Measurements from ENCODE around the gene KCTD5. TPM values are rescaled to one million over a fixed set of nuclear protein-coding genes. Genes with fewer than 3 reads are reported as not detected.

Gene KCTD5
- total RNA-seq, 4 donors from 2014 or later, result 4.6 to 21.6 (median 12.7) TPM

DNA sequence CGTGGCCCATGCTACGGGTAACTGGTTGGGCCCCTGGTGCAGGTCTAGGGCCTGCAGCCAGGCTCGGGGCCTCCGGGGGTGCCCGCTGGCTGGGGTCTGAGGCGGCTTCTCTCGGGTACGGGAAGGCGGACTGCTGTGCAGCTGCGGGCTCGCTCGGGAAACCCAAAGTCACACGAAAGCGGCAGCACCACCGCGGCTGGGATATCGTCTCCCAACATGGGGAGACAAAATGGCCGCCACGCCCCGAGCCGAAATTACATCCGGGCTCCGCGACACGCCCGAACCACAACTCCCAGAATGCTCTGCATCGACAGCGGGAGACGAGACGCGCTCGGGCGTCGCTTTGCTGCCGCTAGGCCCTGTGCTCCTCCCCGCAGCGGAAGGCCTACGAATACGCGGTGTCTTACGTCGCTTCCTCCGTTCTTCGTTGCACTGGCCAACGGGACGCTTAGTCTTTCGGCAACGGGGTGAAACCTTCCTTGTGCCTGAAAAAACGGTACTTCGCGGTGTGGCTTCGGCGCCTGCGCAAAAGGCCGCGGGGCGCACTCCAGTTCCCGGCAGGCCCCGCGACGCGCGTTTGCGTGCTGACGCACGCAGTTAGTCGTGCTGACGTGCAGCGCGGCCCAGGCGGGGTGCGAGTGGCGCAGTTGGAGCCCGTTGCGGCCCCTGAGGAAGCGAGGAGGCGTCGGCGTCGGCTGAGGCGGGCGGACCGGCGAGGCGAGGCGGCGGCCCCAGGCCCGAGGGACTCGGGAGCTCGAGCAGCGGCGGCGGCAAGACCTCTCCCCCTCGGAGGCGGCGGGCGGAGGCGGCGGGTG is 69.9 kb downstream of the KCTD5 start, which contains the start of gene SRRM2:
Gene SRRM2 (plus strand): TSS at position 604 of the 815 bp plus-strand sequence. CDS start 3,727 bp downstream, outside the sequence.
- no peaks in the 10 kb centered on the region for H3K27me3 ChIP-seq
- H3K9me3 ChIP-seq, result no peaks in the 10 kb centered on the region
- intact Hi-C loops (cut with DNase I; ENCODE audit: low total_unique reads), result no loop called here
- peak within 1 kb of the TSS; percentile 99 to 100 for H3K27ac ChIP-seq
- H3K4me1 ChIP-seq, result peaks cover 16 to 17% of the 10 kb centered on the region in 2 donors
- H3K36me3 ChIP-seq, result no peaks in the 10 kb centered on the region
- TF ChIP-seq POLR2A (IDR thresholded peaks at IDR 0.05) (peak; percentile 98 to 100), CTCF (IDR thresholded peaks at IDR 0.05) (peak in 1 of 4 experiments; percentile 9)
- peak; percentile 95 for DNase-seq
- H3K4me3 ChIP-seq, result peak within 1 kb of the TSS; percentile 51 to 89

DNA sequence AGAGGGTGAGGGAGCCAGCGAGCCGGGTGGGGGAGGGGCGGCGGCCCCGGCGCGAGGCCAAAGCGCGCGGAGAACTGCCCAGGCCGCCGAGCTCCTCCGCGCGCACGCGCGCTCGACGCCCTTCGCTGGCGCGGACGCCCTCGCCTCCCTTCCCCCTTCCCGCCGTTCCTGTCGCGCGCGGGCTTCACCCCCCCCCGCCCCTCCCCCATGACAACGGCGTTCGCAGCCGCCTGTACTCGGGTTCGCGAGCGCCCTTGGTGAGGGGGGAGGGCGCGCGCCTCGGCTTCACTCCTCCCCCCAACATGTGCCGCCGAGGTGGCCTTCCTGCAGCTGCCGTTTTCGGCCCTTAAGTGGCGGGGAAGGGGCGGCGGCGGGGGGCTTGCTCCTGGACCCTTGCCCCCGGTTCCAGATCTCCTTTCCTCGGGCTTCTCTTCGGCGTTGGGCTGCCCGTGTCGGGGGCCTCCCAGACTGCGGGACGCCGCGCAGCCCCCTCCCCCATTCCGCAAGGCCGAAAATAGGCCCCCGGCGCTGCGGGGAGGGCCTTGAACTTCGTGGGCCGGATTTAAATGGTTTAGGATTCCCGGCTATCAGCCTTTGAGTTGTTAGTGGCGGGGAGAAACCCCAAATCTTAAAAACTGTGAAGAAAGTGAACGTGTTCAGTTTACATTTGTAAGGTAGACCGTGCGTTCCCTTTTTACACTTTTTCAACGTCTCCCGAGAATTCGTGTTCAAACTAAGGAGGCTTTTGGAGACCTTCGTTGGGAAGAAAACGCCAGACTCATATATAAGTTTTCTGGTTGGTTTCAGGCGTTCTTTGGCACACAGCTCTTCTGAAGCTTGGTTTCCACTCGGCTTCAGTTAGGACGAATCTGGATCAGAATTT is 70.8 kb downstream of the KCTD5 start:
- peak in 1 of 2 donors; percentile 2 for TF ChIP-seq POLR2A (IDR thresholded peaks at IDR 0.05)
- no peak for TF ChIP-seq CTCF (IDR thresholded peaks at IDR 0.05)
- Histone ChIP-seq H3K36me3 (no peaks in the 10 kb centered on the region), H3K4me3 (peak overlapping the region; percentile 51 to 89), H3K4me1 (peaks cover 16 to 17% of the 10 kb centered on the region in 2 donors), H3K9me3 (no peaks in the 10 kb centered on the region), H3K27me3 (no peaks in the 10 kb centered on the region), H3K27ac (peak overlapping the region; percentile 99 to 100)
- DNase-seq, result peak; percentile 82 to 88
- intact Hi-C loops (cut with DNase I; ENCODE audit: low total_unique reads), result no loop called here

DNA sequence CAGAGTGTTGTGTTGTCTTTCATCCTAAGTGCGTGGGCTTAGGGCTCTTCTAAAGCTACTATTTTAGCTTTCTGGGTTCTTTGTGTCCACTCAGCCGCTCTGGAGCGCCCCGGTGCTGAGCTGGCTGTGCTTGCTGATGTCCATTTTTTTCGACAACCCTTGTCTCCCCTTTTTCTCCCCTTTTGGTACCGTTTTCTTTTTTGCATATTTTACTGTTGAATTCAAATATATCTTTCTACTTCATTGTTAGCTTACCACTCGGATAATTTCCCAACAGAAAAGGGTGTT is 71.4 kb downstream of the KCTD5 start:
- TF ChIP-seq CTCF (IDR thresholded peaks at IDR 0.05), result no peak
- TF ChIP-seq POLR2A (IDR thresholded peaks at IDR 0.05), result no peak
- Histone ChIP-seq H3K27me3 (no peaks in the 10 kb centered on the region), H3K36me3 (no peaks in the 10 kb centered on the region), H3K4me1 (peaks cover 16 to 17% of the 10 kb centered on the region in 2 donors), H3K9me3 (no peaks in the 10 kb centered on the region), H3K27ac (peak overlapping the region; percentile 99 to 100), H3K4me3 (peak overlapping the region; percentile 51 to 89)
- intact Hi-C loops (cut with DNase I; ENCODE audit: low total_unique reads), result no loop called here
- no peak for DNase-seq

GRCh38 chr16:2755158-2755557 is 72.8 kb downstream of the KCTD5 start:
- H3K4me3 ChIP-seq, result peak overlapping the region in 1 of 2 donors; percentile 89
- H3K27ac ChIP-seq, result no peak overlapping the region
- DNase-seq, result no peak
- no peak for TF ChIP-seq CTCF (IDR thresholded peaks at IDR 0.05)
- TF ChIP-seq POLR2A (IDR thresholded peaks at IDR 0.05), result no peak
- no peaks in the 10 kb centered on the region for H3K36me3 ChIP-seq
- no peaks in the 10 kb centered on the region for H3K27me3 ChIP-seq
- H3K4me1 ChIP-seq, result peaks cover 16 to 17% of the 10 kb centered on the region in 2 donors
- intact Hi-C loops (cut with DNase I; ENCODE audit: low total_unique reads), result no loop called here
- no peaks in the 10 kb centered on the region for H3K9me3 ChIP-seq
